A204.1 (cell line): Measurements from ENCODE around the gene LDLRAP1.
"Not testable (repeated sequence)": the region's sequence is repeated elsewhere in the genome, so short reads cannot be mapped to it uniquely, and the experiment has no call there.

ENCODE experiments used
- FAIRE-seq: peaks from 2 replicates; lab custom pipeline; 2012; peaks lifted over from hg19 to GRCh38; lab: Jason Lieb, UNC

The LDLRAP1 gene

DNA sequence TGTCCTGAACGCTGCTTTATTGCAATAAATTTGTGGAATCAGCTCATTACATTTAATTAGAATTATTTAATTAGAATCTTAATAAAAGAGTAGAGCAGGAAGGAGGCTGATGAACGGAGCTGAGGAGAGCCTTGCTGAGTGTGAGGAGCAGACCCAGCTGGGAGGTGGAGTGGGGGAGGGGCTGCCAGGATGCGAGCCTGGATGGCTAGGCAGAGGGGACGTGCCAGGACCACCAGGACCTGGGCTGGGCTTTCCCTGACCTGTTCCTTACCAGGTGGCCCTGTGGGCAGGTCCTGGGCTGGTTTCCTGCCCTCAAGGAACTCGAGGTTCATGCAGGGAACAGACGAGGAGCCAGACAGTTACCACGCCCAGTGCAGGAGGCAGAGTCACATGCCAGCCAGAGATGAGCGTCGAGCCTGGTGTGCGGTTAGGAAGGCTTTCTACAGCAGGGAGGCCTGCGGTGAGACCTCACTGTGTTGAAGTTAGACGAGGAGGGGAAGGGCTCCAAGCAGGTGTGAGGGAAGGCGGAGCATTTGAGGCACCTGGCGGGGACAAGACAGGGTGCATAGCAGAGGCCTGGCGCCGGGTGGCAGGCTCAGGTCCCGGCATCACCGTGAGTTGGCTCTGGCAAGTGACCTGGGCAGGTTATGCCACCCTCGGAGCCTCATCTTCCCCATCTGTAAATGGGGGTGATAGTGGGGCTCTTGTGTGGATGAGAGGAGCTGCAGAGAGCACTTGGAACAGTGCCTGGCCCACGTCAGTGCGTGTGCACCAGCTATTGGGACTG, 33.9 kb downstream of the LDLRAP1 start:
- FAIRE-seq = no peak

DNA sequence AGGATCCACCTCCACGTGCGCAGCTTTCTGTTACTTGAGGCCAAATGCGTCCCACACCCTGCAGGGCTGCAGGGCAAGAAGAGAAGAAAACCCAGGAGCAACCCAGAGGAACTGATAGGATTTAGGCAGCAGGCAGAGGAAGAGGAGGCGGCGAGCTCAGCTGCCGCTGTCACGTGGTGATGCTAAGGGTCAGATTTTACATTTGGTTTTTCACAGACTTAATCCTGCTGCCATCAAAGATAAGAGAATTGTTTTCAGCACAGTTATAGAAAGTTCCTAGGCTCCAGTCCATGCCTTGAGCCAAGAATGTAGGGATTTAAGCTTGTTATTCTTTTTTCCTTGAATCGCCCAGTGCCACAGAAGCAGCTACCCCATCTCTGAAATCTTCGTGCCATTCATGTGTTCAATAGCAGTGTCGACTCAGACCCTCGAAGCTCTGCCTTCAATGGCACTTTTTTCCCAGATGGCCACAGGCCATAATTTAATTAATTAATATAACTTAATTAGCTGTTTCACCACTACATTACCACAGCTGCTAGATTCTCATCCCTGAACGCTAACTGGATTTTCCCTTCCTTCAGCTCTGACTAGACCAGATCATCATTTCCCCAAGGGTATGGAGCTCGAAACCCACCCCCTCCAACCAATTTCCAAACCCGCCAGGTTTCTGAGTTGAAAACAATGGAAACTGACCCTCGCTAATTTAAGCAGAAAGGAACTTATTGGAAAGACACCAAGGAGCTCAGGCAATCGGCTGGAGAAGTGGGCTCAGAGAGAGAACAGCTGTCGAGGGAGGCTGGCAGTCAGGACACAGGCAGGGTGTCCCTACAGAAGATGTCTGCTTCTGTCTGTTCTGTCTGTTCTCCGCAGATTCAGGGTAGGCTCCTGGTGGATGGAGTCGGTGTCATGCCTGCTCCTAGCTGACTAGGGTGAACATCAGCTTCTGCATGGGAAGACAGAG, 36.2 kb downstream of the LDLRAP1 start:
- no peak for FAIRE-seq

DNA sequence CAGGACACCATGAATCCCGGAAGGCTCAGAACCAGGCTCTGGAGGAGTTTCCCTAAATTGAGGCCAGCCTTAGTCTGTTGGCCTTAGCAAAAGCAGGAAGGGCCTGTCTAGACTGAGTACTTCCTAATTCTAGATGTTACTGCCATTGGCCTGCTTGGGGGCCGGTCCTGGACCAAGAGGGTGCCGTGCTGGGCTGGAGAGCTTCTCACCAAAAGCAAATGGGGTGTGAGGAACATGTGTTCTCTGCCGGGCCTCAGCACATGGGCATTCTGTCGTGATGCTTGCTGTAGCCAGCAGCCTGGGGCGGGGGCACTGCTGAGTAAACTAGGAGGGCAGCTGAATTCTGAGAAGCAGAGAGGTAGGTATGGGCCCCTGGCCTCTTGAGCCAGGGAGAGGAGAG, 37.5 kb downstream of the LDLRAP1 start:
- FAIRE-seq = no peak

DNA sequence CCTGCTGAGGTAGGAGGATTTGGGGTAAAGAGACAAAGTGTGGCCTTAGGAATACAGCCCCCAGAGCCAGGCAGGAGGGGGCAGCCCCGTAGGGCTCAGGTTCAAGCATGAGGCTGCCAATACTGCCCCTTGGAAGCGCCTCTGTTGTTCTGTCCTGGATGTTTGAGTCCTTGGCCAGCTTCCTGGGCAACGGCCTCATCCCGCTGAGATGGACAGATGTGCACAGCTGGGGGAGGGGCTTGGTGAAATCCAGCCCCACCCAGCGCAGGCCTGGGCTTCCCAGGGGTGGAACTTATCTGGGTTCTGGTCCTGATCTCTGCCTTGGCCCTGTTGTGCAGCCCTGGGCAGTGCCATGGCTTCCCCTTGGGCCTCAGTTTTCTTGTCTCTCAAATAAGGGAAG, 38.4 kb downstream of the LDLRAP1 start:
- no peak for FAIRE-seq

DNA sequence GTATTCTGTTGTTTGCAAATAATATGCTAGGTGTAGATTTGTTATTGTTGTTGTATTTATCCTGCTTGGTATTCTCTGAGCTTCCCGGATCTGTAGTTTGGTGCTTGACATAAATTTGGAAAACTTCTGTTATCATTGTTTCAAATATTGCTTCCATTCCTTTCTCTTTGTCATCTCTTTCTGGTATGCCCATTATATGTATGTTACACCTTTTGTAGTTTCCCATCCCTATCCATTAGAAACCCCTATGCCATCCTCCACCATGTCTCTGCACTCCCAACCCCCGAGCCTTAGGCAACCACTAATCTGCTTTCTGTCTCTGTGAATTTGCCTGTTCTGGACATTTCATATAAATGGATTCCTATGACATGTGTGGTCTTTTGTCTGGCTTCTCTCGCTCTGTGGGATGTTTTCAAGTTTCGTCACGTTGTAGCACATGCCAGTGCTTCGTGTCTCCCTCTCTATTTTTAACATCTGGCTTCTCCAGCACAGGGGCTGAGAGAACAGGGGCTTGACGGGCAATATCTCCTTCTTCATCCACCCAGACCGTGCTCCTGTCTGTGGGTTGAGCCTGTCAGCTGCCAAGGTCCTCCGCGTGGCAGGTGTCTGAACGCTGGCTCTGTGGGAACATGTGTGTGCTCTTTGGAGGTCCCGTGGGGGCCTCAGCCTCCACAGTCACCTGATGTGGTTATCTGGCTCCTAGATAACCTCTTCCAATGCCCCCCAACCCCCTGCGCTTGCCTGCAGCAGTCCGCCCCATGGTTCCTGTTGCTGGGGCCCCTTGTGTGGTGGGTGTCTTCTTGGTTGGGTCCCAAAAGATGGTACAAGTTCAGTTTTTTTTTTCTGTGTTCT, 40.3 kb downstream of the LDLRAP1 start:
- no peak for FAIRE-seq

DNA sequence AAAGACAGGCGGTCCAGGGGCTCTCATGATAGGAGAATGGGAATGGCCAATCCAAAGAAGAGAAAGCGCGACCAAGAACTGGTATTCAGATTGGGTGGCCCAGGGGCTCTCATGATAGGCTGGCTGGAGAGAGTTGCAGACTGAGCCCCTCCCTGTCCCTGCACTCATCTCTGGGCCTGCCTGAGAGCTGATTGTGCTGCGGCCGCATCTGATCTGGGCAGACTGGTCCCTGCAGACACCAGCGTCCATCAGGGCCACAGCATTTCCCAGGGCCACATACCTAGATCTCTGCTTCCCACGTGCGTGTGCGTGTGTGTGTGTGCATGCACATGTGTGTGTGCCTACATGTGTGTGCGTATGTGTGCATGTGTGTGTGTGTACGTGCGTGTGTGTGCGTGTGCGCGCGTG, 42.8 kb downstream of the LDLRAP1 start:
- FAIRE-seq = no peak

DNA sequence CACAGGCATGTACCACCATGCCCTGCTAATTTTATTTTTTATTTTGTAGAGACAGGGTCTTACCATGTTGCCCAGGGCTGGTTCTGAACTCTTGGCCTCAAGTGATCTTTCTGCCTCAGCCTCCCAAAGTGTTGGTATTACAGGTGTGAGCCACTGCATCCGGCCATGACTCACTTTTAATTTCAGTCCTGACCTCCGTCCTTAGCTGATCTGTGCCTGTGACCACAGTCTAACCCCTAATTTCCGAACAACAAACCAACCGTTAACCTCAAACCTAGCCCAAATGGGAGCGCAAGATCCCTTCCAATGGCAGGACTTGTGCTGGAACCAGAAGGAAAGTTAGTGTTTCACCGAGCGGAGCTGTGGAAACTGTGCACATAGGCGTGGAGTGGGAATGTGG, 43.9 kb downstream of the LDLRAP1 start:
- FAIRE-seq = no peak

DNA sequence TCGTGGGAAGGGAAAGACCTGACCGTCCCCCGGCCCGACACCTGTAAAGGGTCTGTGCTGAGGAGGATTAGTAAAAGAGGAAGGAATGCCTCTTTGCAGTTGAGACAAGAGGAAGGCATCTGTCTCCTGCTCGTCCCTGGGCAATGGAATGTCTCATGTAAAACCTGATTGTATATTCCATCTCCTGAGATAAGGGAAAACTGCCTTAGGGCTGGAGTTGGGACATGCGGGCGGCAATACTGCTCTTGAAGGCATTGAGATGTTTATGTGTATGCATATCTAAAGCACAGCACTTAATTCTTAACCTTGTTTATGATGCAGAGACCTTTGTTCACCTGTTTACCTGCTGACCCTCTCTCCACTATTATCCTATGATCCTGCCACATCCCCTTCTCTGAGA, 44.8 kb downstream of the LDLRAP1 start:
- not testable (repeated sequence) for FAIRE-seq

DNA sequence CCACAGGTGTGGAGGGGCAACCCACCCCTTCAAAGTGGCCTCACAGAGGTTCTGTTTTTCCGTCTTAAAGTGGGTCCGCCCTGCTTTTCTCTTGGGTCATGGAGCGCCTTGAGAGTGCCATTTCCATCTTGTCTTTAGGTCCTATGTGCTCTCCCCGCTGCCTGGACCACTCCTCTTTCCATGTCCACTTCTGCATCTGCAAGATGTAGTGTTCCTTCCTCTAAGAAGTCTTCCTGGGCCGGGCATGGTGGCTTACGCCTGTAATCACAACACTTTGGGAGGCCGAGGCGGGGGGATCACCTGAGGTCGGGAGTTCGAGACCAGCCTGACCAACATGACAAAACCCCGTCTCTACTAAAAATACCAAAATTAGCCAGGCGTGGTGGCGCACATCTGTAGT, 45.4 kb downstream of the LDLRAP1 start:
- not testable (repeated sequence) for FAIRE-seq

DNA sequence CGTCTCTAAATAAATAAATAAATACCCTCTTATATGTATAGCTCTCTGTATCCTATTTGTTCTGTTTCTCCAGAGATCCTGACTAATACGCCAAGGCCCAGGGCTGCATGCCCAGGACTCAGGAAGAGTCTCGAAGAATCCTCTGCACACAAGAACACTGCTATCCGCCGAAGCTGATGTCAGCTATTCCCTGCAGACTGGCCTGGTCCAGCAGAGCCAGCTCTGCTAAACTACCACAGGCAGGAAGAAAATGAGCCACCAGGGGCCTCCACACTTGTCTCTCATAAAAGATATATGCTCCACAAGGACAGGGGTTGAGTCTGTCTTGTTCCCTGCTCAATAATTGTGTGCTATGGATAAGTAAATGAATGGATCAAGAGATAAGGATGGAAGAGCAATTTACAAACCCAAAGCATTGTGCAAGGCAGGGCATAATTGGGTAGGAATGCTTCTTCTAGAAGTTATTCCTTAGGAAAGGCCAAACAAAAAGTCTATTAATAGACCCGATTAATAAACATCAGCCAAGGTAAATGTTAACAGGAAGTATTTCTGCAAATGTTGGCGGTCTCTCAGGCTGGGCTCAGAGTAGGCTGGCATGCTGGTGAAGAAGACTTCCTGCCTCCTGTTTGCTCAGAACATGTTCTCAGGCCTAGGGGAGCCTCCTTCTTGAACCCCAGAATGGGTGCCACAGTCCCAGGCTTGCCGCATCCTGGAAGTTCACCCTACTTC, 46.9 kb downstream of the LDLRAP1 start:
- no peak for FAIRE-seq

DNA sequence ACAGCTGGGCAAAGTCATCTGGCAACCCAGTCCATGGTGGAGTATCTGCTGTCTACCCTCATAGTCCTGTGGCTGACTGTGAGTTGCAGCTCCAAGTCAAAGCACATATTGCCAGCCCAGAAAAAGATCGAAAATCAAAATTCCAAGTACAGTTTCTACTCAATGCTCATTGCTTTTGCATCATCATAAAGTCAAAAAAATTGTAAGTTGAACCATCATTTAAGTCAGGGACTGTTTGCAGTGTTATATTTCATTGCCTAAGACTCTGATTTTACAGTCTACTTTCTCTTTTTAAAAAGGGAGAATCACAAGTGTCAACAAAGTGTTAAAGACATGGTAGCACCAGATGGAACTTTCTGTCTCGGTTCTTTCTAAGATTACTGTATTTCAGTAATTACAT, 50.5 kb downstream of the LDLRAP1 start:
- no peak for FAIRE-seq

DNA sequence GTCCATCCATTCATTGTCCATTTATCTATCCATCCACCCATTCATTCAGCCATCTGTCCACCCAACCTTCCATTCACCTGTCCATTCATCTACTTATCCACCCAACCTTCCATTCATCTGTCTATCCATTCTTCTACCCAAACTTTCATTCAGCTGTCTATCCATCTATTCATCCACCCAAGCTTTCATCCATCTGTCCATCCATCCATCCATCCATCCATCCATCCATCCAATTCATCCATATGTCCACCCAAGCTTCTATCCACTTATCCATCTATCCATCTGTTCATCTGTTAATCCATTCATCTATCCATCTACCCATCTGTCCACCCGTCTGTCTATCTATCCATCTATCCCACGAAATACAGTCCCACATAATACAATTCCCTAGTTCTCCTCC, 51.6 kb downstream of the LDLRAP1 start:
- FAIRE-seq = no peak

DNA sequence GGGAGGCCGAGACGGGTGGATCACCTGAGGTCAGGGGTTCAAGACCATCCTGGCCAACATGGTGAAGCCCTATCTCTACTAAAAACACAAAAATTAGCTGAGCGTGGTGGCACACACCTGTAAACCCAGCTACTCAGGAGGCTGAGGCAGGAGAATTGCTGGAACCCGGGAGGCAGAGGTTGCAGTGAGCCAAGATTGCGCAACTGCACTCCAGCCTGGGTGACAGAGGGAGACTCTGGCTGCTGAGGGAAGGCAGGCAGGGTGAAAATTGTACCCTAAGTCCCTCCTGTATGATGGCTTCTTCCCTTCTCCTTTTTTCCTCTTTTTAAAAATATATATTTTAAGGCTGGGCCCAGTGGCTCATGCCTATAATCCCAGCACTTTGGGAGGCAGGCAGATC, 53.2 kb downstream of the LDLRAP1 start:
- FAIRE-seq = not testable (repeated sequence)

DNA sequence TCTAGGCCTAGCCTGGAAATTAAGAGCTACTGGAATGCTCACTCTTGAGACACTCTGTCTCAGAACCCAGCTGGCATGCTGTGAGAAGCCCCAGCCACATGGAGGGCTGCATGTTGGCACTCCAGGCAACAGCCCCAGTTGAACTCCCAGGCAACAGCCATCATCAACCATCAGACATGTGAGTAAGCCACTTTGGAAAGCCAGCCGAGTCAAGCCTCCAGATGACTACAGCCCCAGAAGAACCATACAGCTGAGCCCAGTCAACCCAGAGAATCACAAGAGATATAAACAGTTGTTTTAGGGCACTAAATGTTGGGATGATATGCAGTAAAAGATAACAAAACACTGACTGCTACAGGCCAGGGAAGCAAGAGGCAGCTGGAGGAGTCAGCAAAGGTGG, 55.5 kb downstream of the LDLRAP1 start:
- FAIRE-seq = no peak

DNA sequence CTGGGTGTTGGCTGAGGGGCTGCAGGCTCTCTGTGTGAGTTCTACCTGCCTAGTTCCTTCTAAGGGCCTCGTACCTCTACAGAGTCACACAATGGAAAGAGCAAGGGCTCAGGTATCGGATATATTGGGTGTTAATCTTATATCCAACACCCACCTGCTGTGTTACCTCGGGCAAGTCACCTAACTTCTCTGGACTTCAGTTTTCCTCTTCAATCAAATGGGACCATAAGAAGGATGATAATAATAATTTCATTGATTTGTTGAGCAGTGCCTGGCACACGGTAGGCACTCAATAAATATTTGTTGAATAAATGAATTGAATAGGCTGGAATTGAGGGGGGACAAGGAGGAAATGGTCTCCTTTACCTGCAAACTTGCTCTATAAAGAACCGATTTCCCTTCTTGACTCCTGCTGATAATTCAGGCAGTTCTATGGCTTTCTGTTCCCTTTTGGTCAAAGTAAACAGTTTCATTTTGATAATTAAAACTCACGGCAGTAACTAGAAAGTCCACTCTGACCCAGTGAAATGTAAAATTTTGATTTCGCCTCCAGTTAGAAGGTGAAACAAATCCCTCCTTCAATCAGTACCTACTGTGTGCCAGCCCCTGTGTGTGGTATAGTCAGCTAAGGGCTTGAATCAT, 56.7 kb downstream of the LDLRAP1 start:
- no peak for FAIRE-seq

DNA sequence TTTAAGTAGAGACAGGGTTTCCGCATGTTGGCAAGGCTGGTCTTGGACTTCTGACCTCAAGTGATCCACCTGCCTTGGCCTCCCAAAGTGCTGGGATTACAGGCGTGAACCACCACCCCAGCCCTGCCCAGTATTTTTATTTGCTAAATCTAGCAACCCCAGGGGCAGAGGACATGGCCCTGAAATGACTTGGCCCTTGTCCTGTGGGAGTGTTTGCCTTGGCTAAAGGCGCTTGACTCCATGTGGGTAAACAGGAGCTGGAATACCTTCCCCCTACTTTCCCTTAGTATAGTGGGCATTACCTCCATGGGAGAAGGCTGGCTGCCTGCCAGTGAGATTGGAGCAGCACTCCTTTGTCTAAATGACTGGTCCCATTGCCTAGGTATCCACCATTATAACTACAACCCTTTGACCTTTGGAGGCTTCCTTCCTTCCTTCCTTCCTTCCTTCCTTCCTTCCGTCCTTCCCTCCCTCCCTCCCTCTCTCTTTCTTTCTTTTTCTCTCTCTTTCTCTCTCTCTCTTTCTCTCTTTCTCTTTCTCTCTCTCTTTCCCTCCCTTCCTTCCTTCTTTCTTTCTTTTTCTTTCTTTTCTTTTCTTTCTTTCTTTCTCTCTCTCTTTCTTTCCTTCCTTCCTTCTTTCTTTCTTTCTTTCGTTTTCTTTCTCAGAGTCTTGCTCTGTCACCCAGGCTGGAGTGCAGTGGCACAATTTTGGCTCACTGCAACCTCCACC, 57.7 kb downstream of the LDLRAP1 start:
- FAIRE-seq = not testable (repeated sequence)

DNA sequence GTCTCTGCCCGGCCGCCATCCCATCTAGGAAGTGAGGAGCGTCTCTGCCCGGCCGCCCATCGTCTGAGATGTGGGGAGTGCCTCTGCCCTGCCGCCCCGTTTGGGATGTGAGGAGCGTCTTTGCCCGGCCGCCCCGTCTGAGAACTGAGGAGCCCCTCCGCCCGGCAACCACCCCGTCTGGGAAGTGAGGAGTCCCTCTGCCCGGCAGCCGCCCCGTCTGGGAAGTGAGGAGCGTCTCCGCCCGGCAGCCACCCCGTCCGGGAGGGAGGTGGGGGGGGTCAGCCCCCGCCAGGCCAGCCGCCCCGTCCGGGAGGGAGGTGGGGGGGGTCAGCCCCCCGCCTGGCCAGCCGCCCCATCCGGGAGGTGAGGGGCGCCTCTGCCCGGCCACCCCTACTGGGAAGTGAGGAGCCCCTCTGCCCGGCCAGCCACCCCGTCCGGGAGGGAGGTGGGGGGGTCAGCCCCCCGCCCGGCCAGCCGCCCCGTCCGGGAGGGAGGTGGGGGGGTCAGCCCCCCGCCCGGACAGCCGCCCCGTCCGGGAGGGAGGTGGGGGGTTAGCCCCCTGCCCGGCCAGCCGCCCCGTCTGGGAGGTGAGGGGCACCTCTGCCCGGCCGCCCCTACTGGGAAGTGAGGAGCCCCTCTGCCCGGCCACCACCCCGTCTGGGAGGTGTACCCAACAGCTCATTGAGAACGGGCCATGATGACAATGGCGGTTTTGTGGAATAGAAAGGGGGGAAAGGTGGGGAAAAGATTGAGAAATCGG, 60.6 kb downstream of the LDLRAP1 start:
- not testable (repeated sequence) for FAIRE-seq

DNA sequence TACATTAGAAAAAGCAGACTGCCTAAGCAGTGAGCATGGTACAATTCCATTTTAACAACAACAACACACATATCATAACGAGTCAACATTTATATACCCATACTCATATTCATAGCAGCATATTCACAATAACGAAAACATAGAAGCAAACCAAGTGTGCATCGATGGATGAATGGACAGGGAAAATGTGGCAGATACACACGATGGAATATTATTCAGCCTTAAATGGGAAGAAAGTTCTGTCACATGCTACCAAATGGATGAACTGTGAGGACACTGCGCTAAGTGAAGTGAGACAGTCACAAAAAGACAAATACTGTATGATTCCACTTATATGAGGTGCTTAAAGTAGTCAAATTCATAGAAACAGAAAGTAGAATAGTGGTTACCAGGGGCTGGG, 63.7 kb downstream of the LDLRAP1 start:
- FAIRE-seq = no peak

DNA sequence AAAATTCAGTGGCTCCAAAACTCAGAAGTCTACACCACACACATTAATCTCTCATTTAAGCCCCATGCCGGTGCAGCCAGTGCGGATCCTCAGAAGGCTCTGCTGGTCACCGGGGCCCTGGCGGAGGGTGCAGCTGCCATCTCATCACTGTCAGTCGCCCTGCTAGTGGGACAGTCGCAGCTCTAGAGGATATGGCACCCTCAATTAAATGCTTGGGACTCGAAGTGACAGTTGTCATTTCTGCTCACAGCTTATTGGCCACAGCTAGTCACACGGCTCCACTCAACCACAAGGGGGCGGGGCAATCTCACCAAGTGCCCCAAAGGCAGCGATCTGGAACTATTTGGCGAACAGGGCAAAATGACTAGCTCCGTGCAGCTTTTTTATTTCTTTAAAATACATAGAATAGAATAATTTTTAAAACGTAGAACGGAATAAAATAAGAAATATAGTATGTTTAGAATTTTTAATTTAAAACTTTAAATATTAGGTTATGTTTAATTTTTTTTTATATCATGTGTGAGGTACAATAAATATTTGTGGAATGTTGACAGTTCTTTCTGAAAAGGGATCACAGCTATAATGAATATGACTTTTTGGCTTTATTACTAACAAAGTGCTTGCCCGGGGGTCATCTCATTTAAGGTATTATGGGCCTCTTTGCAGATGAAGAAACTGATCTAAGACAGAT, 65.2 kb downstream of the LDLRAP1 start:
- peak; percentile 95 for FAIRE-seq
